HepG2 (cell line): ENCODE data around the gene FAM168A. TPM values are rescaled to one million over a fixed set of nuclear protein-coding genes. Genes with fewer than 3 reads are reported as not detected.

Experiments used
- ATAC-seq: fragments of 200-7000 bp; cut with Tn5 transposase; 3 replicates; pipeline ENCODE4 v1.9.1; 2020; ENCODE audit warnings: mild to moderate bottlenecking, moderate library complexity
- BruUV-seq: library from RNA; stranded (reverse); fragments of 400-500 nt; replicated peaks from 2 replicates; lab custom pipeline; 2021; lab: Mats Ljungman, UMichigan
- CTCF ChIA-PET: fragments of 300-600 bp; formaldehyde crosslinking; extraction: SDS; loops from one replicate; lab custom pipeline; 2021; ENCODE audit warnings: low total read pairs, inconsistent platforms, low intra/inter-chr PET ratio; lab: Yijun Ruan, JAX
- POLR2A ChIA-PET: fragments of 350-600 bp; sonication (Branson Sonifier 250); formaldehyde crosslinking; loops from one replicate; lab custom pipeline; 2020; ENCODE audit warnings: antibody characterized with exemption, inconsistent platforms; lab: Yijun Ruan, JAX
- DNase-seq: peaks from one replicate; pipeline ENCODE4 v3.0.0-alpha.2; 2015; ENCODE audit warnings: low spot score
- FAIRE-seq: peaks from 3 replicates; lab custom pipeline; 2011; peaks lifted over from hg19 to GRCh38; lab: Jason Lieb, UNC
- H2AFZ ChIP-seq: one replicate; pipeline ENCODE4 v1.6.1; 2011; ENCODE audit warnings: low read length, inconsistent platforms
- H3K27ac ChIP-seq: fragments of 300-600 bp; 3 replicates; pipeline ENCODE4 v1.8.0; 2011; ENCODE audit warnings: mixed run types, mild to moderate bottlenecking, mixed read lengths, low read length, inconsistent platforms; ENCODE audit not compliant: insufficient read depth; ENCODE audit errors: extremely low read length
- H3K27me3 ChIP-seq, 2 experiments: fragments of 200-600 bp in 1 of 2; 2 replicates in 1 of 2; 3 replicates in 1 of 2; pipeline versions ENCODE4 v1.6.0 to v1.8.0; 2011; ENCODE audit warnings: low read length in 2 of 2, mild to moderate bottlenecking in 2 of 2, moderate library complexity in 2 of 2, inconsistent platforms in 1 of 2; ENCODE audit not compliant: insufficient read depth in 2 of 2, control insufficient read depth in 1 of 2
- H3K36me3 ChIP-seq, 2 experiments: fragments of 200-600 bp in 1 of 2; replicated peaks in 1 of 2; 2 replicates in 1 of 2; 3 replicates in 1 of 2; pipeline versions ENCODE4 v1.5.1 to v1.8.0; 2011; ENCODE audit warnings: low read length in 2 of 2, inconsistent platforms in 1 of 2; ENCODE audit not compliant: insufficient read depth in 2 of 2, control insufficient read depth in 1 of 2
- H3K4me1 ChIP-seq: 2 replicates; pipeline ENCODE4 v1.5.1; 2012; ENCODE audit warnings: low read length, inconsistent platforms; ENCODE audit not compliant: insufficient read depth
- H3K4me2 ChIP-seq: 2 replicates; pipeline ENCODE4 v1.6.0; 2011; ENCODE audit warnings: low read depth, low read length, inconsistent platforms
- H3K4me3 ChIP-seq, 3 experiments: fragments of 200-600 bp in 1 of 3; sonication (generic), shearing (Covaris generic) in 1 of 3; replicated peaks in 1 of 3; 2 replicates each; pipeline ENCODE4 v1.5.1; 2011 to 2016; ENCODE audit warnings: low read length in 3 of 3, inconsistent platforms in 2 of 3, low read depth in 2 of 3, mild to moderate bottlenecking in 2 of 3, control low read depth in 1 of 3, mixed read lengths in 1 of 3; ENCODE audit not compliant: insufficient read depth in 1 of 3
- H3K79me2 ChIP-seq: one replicate; pipeline ENCODE4 v1.6.1; 2011; ENCODE audit warnings: low read length, inconsistent platforms; ENCODE audit not compliant: insufficient read depth
- H3K9ac ChIP-seq: 2 replicates; pipeline ENCODE4 v1.6.0; 2011; ENCODE audit warnings: mild to moderate bottlenecking, low read depth, low read length, inconsistent platforms; ENCODE audit not compliant: insufficient read depth
- H3K9me3 ChIP-seq: 2 replicates; pipeline ENCODE4 v1.5.1; 2012; ENCODE audit warnings: mild to moderate bottlenecking, low read length
- H4K20me1 ChIP-seq: 2 replicates; pipeline ENCODE4 v1.6.0; 2011; ENCODE audit warnings: inconsistent platforms, mild to moderate bottlenecking, low read length, moderate library complexity; ENCODE audit not compliant: insufficient read depth
- AGO2 ChIP-seq: fragments of 200-400 bp; formaldehyde crosslinking; optimal IDR thresholded peaks from 2 replicates; pipeline ENCODE3; 2017; ENCODE audit warnings: mild to moderate bottlenecking, low read depth, low read length, moderate library complexity
- AHR ChIP-seq: IDR thresholded peaks from 2 replicates; pipeline ENCODE4 v1.6.1; 2018; ENCODE audit warnings: missing genetic modification reagents, missing compliant biosample characterization
- CENPT ChIP-seq: sonication (generic); formaldehyde crosslinking; IDR thresholded peaks from 2 replicates; pipeline ENCODE4 v1.8.0; 2022; ENCODE audit warnings: low read depth, mild to moderate bottlenecking, moderate library complexity, missing genetic modification reagents
- DPF2 ChIP-seq: sonication (generic); formaldehyde crosslinking; IDR thresholded peaks from 2 replicates; pipeline ENCODE4 v1.4.0; 2020; ENCODE audit warnings: mild to moderate bottlenecking, low read depth, missing genetic modification reagents, borderline replicate concordance
- MIER2 ChIP-seq: IDR thresholded peaks from 2 replicates; pipeline ENCODE4 v1.6.1; 2016; ENCODE audit warnings: missing biosample characterization, missing genetic modification reagents
- PAXIP1 ChIP-seq: sonication (generic); formaldehyde crosslinking; conservative IDR thresholded peaks from 2 replicates; pipeline ENCODE4 v1.4.0; 2020; ENCODE audit warnings: mild to moderate bottlenecking, missing genetic modification reagents, moderate library complexity
- PITX1 ChIP-seq: sonication (generic); formaldehyde crosslinking; IDR thresholded peaks from 2 replicates; pipeline ENCODE4 v1.5.1; 2020; ENCODE audit warnings: mild to moderate bottlenecking, missing genetic modification reagents
- RBM22 ChIP-seq: fragments of 200-400 bp; formaldehyde crosslinking; optimal IDR thresholded peaks from 2 replicates; pipeline ENCODE3; 2017; ENCODE audit warnings: mild to moderate bottlenecking, low read length, moderate library complexity
- SALL2 ChIP-seq: sonication (generic); formaldehyde crosslinking; IDR thresholded peaks from 2 replicates; pipeline ENCODE4 v1.8.1; 2023; ENCODE audit warnings: mild to moderate bottlenecking, missing genetic modification reagents, inconsistent platforms
- UBTF ChIP-seq: sonication (generic); formaldehyde crosslinking; IDR thresholded peaks from 2 replicates; pipeline ENCODE4 v1.4.0; 2020; ENCODE audit warnings: mild to moderate bottlenecking, missing genetic modification reagents
- ZNF331 ChIP-seq: sonication (generic); formaldehyde crosslinking; IDR thresholded peaks from 2 replicates; pipeline ENCODE4 v1.4.0; 2020; ENCODE audit warnings: missing genetic modification reagents
- ZNF468 ChIP-seq: sonication (generic); formaldehyde crosslinking; IDR thresholded peaks from 2 replicates; pipeline ENCODE4 v1.8.0; 2022; ENCODE audit warnings: mild to moderate bottlenecking, moderate library complexity, missing genetic modification reagents
- ZNF512B ChIP-seq: sonication (generic); formaldehyde crosslinking; IDR thresholded peaks from 2 replicates; pipeline ENCODE4 v1.5.1; 2020; ENCODE audit warnings: missing genetic modification reagents, mild to moderate bottlenecking, borderline replicate concordance
- ZNF614 ChIP-seq: IDR thresholded peaks from 2 replicates; pipeline ENCODE4 v1.6.1; 2018; ENCODE audit warnings: missing biosample characterization, missing genetic modification reagents, inconsistent platforms, borderline replicate concordance
- ZNF768 ChIP-seq: sonication (generic); formaldehyde crosslinking; IDR thresholded peaks from 2 replicates; pipeline ENCODE4 v1.4.0; 2020; ENCODE audit warnings: missing genetic modification reagents
- WGBS: methylation state at CpG from one replicate; pipeline ENCODE4 v1.1.6; 2017; ENCODE audit warnings: low lambda C conversion rate; 5-methylcytosine and 5-hydroxymethylcytosine counted together
- in situ Hi-C: cut with HindIII; loops from 2 replicates; pipeline ENCODE4 v1.10.0; 2017; ENCODE audit warnings: low pct_unique_long_range_greater_than_20kb; ENCODE audit not compliant: extremely low pct_ligation_motif_present
- intact Hi-C: fragments of 100-400 bp; cut with micrococcal nuclease; formaldehyde crosslinking; loops from one replicate; pipeline ENCODE4 v1.10.0; 2022; ENCODE audit not compliant: unreplicated experiment
- polyA plus RNA-seq, 8 experiments: library from polyadenylated mRNA; depleted of rRNA in 3 of 8; stranded (reverse) in 7 of 8; unstranded in 1 of 8; fragments of >200 nt; fragmentation: Illumina TruSeq in 4 of 8; extraction: Trizol in 4 of 8; gene quantifications; 2 replicates each; pipeline versions ENCODE4 v1.2.1 to v1.2.3, GENCODE V29; 2011 to 2016; ENCODE audit warnings: low read depth in 4 of 8, missing spikeins in 1 of 8, mixed read lengths in 1 of 8; ENCODE audit not compliant: insufficient read depth in 1 of 8
- total RNA-seq, 5 experiments: library from RNA; depleted of rRNA; stranded (reverse); fragments of >200 nt; fragmentation: Illumina TruSeq; extraction: Trizol; gene quantifications; 2 replicates each; pipeline ENCODE4 v1.2.3, GENCODE V29; 2016; ENCODE audit warnings: low read depth in 1 of 5

The FAM168A gene
- total and polyA plus RNA-seq, 2 of the 13 experiments (the other 11 are each of a cell fraction or from before 2014, with no cell fraction given), result 13.9 to 15.8 TPM

- BruUV-seq, result no TSS peak
- Histone ChIP-seq H3K4me1 (no peaks in the 10 kb centered on the region), H3K27me3 (no peaks in the 10 kb centered on the region), H3K4me2 (no peak overlapping the region), H3K36me3 (peaks cover 9 to 15% of the 10 kb centered on the region in 2 experiments), H3K9me3 (no peaks in the 10 kb centered on the region), H3K27ac (no peak overlapping the region), H3K9ac (no peak overlapping the region), H4K20me1 (no peaks in the 10 kb centered on the region), H3K79me2 (no peaks in the 10 kb centered on the region), H2AFZ (no peak overlapping the region), H3K4me3 (no peak overlapping the region)
- POLR2A ChIA-PET, result no interaction called here
- no peak for DNase-seq
- CTCF ChIA-PET, result interaction anchor here (1.9 to 2.0 kb wide), 2 partner anchors 87 to 99 kb away, joined by 6 to 13 read pairs; no protein-coding TSS in a partner anchor
- intact Hi-C loops (no loop called here), in situ Hi-C loops (loop anchor here (5.0 kb wide), 2 partner anchors 42 to 102 kb away; no protein-coding TSS in a partner anchor)
- WGBS, result 98% methylated on average over 24 of the region's 34 CpGs
- no peak for ATAC-seq
- no peak for FAIRE-seq
- TF ChIP-seq ZNF512B (CRISPR knock-in tag), result no peak
- no peak for TF ChIP-seq PAXIP1 (CRISPR knock-in tag)
- no peak for TF ChIP-seq CENPT (CRISPR knock-in tag)
- no peak for TF ChIP-seq ZNF468
- no peak for TF ChIP-seq UBTF
- no peak for TF ChIP-seq PITX1 (CRISPR knock-in tag)
- TF ChIP-seq ZNF768 (CRISPR knock-in tag), result peak; percentile 88
- peak; percentile 35 for TF ChIP-seq RBM22
- TF ChIP-seq SALL2 (CRISPR knock-in tag), result no peak
- TF ChIP-seq DPF2, result no peak
- no peak for TF ChIP-seq ZNF614 (CRISPR knock-in tag)
- TF ChIP-seq MIER2, result no peak
- TF ChIP-seq ZNF331 (CRISPR knock-in tag), result no peak
- TF ChIP-seq AHR, result no peak
- peak; percentile 25 for TF ChIP-seq AGO2
Measured at GRCh38 chr11:73394416-73395296, 203.3 kb downstream of the FAM168A start.
